GM23248 (cell line): ENCODE data around the gene SLC8A1.

Source experiments
- EZH2 ChIP-seq: fragments of 200-600 bp; sonication (generic); IDR thresholded peaks from 2 replicates; pipeline ENCODE4 v1.6.1; 2018; ENCODE audit warnings: antibody characterized with exemption, mild to moderate bottlenecking; ENCODE audit not compliant: insufficient read depth, poor library complexity, severe bottlenecking
- EZH2phosphoT487 ChIP-seq: fragments of 200-600 bp; sonication (generic); IDR thresholded peaks from 2 replicates; pipeline ENCODE4 v1.6.1; 2018; ENCODE audit warnings: antibody characterized with exemption, moderate library complexity, mild to moderate bottlenecking, low read depth; ENCODE audit not compliant: insufficient read depth

- TF ChIP-seq EZH2phosphoT487: no peak
- no peak for TF ChIP-seq EZH2
Measured at GRCh38 chr2:40100676-40101075, 351.2 kb downstream of the SLC8A1 start.
